HCEC 1CT (cell line): Measurements from ENCODE around the gene ARHGEF38.

Experiments used
- DNase-seq: peaks from one replicate; pipeline ENCODE4 v3.0.0-alpha.2; 2017

Gene ARHGEF38

DNA sequence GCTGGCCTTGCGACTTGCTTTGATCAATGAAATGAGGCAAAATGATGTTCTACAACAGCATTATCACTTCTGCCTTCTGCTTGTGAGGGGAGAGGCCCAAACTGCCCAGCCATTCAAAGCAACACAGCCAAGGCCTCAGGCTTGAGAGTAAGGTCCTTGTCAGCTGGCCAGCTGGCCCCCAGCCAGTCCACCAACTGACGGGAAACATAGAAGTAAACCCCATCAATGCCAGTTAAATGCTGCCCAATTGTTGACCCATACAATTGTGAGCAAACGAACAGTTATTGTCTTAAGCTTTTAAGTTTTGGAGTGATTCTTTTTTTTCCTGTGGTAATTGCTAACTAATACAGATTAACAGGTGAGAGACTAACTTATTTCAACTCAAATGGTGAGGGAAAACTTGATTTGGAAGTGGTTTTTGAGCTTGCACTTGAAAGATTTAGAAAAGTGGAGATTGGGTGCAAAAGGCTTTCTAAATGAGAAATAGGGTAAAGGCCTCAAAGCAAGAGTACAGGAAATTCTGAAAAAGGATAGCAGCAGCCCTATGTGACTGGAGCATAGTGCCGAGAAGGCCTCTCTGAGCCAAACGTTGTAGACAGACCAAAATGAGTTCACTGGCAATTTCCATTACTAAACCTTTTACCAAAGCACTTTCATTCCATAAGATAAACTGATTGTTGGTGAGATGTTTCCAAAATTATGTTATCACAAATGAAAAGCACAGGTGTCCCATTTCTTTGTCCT lies 66.9 kb downstream of the ARHGEF38 start:
- no peak for DNase-seq

DNA sequence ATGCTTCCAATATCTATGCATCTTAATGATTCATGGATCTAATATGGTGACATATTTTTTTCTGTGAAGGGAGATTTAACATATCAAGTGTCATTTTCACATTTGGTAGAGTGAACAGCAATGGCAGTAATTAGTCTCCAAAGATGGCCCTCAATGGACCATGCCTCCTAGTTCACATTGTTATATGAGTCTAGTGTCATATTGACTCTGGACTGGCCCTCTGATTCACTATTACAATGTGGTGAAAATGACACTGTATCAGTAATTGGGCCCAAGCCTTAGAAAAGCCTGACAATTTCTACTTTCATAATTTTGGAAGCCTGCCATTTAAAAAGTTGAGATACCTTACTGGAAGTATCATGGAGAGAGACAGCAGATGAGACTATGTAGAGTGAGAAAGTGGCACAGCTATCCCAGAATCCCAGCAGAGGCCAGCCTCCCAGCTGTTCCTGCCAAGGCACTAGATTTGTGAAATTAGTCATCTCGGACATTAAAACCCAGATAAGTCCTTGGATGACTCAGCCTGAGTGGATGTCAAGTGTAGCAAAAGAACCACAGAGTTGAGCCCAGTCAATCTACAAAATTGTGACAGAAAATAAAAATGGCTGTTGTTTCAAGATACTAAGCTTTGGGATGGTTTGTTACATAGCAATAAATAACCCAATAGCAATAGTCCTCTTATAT lies 68.4 kb downstream of the ARHGEF38 start:
- peak; percentile 67 for DNase-seq

DNA sequence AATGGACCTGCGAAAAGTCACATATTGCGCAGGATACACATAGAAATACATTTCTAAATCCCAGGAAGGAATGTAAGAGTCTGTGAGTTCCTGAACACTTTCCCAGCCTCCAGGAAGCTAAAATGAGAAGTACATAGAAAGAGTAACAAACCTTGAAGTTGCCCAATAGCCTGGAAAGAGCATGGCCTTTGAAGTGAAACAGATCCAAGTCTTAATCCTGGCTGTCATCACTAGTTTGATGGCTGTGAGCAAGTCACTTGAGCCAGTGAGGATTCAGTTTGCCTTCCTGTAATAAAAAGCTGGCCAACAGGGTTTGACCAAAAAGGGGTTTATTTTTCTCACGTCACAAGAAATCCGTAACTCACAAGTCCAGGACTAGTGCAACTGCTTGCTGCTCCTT lies 69.8 kb downstream of the ARHGEF38 start:
- peak; percentile 11 for DNase-seq

DNA sequence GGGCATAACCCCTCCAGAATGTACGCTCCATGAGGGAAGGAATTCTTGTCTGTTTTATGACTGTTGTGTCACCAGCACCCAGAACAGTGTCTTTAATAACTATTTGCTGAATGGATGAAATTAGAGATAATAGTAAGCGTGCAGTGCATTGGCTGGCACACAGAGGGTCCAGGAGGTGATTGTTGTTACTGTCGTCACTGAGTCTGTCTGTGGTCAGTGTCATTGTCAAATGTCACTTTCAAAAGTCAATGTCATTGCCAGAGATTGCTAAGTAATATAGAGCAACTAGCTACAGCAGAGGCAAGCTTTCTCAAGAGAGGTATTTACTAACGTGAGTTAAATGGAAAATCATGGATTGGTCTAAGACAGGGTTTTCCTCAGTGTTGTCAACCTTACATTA lies 70.7 kb downstream of the ARHGEF38 start:
- no peak for DNase-seq

DNA sequence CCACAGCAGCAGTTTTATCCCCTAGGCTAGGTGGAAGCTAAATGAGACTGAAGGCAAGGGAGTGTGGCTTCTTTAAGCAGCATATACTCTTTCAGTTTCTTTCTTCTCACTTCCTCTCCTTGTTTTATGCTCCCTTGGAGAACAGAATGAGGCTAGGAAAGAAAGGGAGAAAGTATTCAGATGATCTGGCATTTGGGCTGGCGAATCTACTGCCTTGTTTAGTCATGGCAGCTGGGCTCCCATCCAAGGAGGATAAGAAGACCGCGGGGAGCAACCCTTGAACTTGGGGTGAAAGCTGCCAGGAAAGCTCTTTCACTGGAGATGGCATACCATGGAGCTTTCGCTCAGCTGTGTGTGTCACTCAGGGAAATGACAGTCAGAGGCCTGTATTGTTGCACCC lies 72.1 kb downstream of the ARHGEF38 start:
- DNase-seq: peak; percentile 63

DNA sequence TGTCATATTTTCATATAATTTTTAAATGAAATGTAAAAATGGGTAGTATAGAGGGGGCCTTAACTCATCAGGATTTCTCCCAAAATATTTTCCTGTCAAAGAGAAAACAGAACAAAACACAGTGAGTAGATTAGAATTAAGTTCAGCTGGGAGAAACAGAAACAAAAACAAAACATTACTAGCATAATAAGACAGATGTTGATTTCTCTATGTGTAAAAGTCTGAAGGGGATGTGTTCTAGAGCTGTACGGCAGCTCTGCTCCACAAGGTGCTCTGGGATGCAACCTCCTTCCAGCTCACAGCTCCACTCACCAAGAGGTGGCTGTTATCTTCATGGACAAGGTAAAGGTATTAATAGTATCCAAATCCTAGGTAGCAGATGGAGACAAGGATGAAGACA lies 72.8 kb downstream of the ARHGEF38 start:
- no peak for DNase-seq

DNA sequence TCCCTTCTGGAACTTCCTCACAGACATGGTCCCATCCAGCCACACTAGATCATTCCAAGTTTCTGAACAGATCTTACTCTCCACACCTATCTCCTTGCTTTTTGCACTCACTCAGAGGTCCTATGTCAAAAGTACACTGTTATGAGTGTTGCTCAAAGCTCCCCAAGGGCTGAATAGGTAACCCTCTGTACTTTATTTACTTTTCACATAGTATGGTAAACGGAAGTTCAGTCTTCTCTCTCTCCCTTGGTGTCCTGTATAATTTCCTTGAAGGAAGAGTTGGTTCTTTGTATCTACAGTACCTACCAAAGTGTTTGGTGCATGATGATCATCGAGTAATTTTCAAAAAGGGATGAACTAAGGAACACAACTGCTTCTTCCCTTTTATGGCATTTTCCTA lies 74.4 kb downstream of the ARHGEF38 start:
- DNase-seq: no peak

DNA sequence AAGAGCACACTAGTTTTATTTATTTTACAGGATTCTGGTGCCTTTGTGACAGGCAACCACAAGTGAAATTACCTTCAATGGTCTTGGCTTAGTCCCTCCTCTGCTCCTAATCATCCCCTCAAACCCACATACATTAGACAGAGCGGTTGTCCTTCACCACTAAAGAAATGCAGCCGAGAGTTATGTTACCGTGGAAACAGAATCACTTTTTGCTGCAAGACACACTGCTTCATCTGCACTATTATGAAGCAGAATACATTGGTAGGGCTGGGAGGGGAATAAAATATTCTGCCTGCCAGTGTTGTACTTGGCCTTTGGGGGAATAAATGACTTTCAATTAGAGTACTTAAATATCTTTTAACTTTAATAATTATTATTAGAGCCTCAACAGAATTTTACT lies 75.2 kb downstream of the ARHGEF38 start:
- no peak for DNase-seq

DNA sequence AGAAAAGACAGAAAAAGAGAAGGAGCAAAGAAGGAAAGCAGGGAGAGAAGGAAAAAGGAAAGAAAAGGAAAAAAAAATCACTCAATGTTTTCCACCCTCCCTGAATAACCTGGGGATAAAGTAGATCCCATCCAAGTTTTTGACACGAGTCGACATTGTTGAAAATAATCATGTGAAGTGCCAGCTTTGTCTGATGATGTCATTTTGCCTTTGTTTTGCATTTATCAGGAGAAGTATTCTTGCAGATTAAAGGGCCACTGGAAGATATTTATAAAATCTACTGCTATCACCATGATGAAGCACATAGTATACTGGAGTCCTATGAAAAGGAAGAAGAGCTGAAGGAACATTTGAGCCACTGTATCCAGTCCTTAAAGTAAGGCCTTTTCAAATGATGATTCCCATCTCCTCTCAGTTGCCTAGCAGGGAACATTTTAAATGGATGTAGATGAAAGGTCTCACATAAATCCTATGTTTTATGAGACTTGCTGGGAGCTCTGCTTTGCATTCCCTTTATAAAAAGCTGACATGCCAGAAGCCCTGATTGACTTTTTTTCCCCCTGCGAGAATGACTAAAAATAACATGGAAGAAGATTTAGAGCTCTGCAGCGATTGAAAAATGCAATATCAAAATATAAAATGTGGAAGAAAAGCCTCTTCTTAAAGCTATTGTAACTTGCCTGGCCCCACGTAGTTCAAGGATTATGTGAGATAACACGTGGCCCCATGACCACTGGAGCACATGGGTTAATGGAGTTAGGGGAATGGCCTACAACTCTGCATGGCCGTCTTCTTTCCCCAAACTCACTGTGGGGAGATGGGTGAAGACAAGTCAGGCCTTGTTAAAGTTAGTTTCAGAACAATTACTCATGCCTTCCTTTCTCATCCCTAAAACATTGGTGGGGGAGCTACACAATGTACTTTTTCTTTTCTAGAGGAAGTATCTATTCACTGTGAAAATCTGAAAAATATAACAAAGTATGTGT lies 78.5 kb downstream of the ARHGEF38 start:
- no peak for DNase-seq

DNA sequence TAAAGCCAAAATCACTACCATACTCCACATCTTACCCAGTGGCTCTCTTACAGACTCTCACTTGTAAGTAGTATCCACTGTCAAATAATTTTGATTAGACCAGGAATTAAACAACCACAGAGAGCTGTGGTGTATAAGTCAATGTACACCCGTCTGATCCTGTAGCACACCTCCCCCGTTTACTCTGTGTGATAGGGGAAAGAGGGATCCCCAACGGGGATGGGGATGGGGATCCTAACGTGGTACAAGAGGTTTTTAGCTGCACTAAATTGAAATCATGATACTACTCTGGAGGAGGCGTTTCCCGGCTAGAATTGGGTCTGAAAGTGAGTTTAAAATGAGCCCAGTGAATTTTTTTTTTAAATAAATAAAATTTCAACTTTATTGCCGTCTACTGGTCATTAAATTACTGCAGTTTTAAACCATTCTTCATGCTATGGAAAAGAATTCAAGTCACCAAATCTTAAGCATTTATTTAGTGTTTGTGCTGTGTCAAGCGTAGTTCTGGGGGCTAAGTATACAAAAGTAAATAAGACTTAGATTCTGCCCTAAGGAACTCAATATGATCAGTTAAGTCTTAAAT lies 79.5 kb downstream of the ARHGEF38 start:
- no peak for DNase-seq

DNA sequence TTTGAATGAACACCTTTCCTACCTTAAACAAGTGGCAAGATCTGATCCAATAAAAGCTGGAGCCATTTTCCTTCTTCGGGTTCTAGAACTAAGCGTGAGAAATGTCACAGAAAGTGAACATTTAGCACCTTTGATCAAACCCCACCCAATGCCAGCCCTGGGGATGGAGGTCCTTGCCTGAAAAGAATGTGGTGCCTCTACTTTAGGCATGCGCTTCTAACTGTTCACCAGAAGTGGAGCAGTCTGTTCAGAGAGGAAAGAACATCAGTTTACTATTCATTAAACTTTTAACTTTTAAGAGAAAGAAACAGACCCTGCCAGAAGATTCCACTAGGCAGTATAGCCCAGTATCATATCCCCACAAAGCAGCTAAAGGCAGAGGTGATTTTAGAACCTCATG lies 80.2 kb downstream of the ARHGEF38 start:
- no peak for DNase-seq

DNA sequence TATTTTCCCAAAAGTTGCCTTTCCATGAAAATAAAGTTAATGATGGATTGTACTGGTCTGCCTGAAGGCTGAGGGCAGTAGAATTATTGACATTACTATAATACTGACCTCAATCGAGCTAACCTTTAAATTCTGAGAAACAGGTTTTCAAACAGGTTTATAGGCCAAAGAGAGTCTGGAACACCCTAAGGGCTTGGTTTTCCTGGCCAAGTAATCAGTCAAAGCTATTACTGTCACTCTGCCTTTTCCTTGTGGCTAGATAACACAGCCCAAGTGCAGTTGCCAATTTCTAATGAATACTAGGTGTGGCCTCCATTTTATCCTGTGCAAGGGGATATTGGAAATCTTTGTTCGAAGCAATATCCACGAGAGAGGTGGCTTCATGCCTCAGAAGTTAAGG lies 80.8 kb downstream of the ARHGEF38 start:
- no peak for DNase-seq

DNA sequence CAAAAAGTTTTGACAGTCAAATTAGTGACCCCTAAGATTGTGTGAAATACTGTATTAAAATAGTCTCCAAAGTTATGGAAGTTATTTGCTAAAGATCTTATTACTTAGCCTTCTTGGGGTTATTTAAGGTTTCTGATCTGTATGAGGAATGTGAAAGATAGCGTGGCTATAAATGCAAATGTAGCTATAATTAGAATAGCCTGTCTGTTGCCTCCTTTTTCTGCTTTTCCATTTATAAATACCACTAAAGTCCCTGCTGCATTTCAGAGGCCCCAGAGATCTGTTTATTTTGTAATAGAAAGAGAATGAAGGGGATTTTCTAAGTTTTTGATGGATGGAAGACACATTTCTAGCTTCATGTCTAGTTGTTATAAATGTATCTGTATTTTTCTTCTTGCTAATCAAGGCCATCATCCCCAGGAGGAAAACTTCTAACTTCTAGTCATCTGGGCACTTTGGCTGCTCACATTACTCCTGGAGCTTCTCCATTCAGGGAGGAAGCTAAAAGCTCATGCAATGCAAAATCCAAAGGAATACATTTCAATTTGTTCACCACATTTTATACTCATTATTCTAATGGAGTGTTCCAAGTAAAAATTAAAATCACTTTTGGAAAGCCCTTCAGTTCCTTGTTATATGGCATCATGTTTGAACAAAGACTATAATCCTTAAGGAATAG lies 82.1 kb downstream of the ARHGEF38 start:
- DNase-seq: no peak

DNA sequence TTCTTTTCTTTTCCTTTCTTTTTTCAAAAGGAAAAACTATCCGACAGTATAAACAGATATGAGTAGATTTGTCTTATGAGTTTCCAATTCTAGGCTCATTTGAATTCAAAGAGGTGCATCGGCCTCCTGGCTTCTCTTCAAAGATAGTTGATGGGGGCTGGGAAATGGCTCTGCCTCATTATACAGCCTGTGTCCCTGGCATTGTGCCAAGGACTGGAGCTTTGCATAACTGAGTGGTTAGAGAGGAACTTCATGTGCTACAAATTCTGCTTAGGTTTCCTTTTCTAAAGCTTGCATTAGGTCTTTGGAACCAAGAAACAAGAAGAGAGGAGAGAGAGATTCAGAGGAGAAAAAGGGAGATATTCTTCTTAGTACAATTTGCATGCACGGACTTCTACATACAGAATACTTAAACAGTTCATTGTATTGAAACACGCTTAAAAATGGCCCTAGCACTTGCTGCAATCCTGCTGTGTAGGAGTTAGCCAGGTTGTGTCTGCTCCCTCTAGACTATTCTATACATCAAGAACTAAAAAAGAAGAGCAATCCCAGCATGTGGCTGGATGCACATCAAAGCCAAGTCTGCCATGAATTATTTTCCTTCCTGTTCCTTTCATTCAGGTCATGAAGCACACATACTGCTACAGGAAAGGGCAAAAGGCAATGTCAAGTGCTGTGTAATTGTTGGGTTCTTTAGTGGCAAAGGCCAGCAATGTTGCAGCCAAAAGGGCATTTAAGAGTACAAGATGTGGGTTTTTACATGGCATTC lies 85.2 kb downstream of the ARHGEF38 start:
- no peak for DNase-seq

DNA sequence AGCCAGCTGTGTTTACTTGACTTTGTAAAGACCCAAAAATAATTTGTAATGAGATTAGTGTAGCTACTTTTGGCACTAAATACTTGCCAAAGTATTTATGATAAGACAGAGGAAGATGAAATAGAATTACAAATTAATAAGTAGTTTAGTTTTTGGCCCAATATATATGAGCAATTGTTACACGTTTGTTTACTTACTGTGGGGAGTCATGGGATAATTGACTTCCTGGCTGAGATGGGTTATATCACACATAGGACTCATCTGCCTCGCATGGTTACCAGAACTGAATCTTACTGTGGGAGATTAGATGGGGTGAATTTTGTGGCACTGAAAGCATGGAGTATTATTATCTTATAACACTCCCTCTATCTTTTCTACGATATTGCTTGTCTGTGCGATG lies 89.4 kb downstream of the ARHGEF38 start:
- DNase-seq: no peak

DNA sequence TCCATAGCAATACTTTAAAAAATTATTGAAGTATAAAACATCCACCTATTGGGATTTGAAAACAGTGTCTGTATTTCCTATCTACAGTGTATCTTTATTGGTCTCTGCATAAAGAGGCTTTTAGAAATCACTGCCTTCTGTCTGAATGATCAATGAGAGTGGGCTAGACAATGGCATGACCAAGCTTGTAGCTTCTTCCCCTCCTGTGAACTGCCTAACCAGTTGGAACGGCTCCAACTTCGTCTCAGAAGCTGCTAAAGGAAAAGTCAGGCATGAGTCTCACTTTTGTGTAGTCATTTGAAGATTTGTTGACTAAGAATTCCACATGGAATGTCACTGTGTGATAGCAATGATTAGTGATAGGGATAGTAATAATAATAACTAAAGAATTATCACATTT lies 91.8 kb downstream of the ARHGEF38 start:
- no peak for DNase-seq

DNA sequence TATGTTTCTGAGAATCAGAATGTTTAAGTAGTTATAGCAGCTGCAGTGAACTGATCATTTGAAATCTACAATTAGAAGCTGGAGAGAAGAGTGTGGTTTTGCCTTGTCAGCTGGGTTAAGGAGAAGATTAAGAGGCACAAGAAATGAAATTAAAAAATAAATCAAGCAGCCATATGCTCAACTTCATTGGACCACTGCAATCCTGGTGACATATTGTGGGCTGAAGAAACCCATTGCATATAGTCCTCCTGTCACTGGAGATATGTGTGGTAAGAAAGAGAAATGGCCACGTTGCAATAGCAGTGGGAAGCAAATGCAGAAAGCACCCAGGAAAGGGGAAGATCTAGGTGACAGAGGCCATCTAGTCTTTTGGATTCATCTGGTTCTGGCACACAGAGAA lies 93.0 kb downstream of the ARHGEF38 start:
- no peak for DNase-seq

DNA sequence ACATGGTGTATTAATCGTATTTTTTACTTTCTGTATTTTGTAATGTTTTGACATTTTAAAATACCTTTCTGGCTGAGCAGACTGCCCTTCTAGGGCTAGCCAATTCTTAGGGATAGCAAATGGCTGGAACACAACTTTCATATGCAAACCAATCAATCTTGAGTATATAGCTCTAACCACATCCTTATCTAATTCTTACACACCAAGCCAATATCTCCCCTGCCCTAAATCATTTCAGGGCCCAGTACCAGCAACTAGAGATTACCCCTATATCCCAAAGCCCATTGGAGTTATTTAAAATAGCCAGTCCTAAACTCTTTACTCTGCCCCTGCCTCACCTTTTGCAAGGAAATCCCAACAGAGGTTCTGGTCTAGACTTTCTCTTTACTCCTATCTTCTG lies 97.8 kb downstream of the ARHGEF38 start:
- DNase-seq: no peak

DNA sequence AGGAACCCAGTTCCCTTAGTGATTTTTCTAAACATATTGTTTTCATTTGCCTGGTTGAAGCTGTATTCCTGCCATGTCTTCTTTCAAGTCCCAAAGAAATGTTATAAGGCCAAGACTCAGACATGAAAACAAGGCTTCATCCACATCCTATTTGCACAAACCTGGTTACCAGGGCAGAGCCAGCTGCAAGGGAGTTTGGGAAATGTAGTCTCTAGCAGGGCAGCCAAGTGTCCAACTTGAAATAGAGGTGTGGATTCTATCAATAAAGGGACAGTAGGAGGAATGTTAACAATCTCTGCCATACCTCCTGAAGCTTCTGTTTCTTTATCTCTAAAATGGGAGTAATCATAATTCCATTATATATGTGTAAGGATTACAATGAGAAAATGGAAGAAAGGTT lies 99.5 kb downstream of the ARHGEF38 start:
- no peak for DNase-seq

DNA sequence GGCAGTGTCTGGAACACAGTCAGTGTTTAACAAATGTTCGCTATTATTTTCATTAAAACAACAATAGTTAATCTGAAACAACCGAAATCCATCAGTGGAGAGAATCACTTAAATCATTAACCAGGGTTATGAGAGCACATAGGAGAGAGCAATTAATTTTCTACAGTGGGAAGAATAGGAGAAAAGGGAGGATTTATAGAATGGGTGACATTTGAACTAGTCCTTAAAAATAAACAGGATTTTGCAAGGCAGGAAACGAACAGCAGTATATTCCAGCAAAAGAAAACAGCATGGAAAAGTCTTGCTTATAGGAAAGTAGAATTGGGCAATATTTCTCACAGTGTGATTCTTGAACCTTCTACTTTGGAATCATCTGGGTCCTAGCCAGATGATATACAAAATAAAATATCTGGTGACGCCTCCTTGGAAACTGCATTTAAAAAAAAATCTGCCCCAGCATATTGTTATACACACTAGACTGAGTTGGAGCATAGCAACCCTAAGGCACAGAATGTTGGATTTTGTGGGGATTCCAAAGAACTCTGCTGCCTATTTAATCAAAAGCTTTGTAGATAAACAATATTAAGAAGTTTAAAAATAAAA lies 100.0 kb downstream of the ARHGEF38 start:
- DNase-seq: no peak

DNA sequence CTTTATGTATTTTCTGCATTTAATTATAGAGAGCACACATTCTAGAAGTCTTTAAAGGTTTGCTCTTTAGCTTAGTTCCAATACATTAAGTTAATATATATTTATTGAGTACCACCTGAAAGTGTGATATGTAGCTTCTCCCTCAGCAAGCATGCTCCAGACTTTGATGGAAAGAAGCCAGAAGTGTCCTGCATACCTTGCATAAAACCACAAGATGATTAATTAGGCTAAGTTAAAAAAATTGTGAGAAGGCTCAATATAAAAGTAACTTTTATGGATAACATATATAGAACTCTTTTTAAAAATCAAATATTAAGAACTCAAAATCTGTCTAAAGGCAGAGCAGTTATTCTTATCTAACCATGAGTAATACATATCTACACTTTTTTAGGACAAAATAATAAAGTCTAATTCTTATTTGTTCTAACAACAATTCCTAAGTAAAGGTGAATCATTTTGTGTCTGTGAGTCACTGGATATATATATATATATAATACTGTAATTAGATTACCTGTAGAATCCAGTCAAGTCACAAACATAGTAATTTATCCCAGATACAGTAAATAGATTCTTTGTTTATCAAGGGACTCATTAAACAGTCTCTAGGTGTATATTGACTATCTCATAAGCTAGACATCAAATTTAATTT lies 104.8 kb downstream of the ARHGEF38 start:
- no peak for DNase-seq
